DND-41 (cell line): ENCODE data around the gene ACTG1.

ENCODE experiments used
- ATAC-seq: fragments of 200-7000 bp; cut with Tn5 transposase; 3 replicates; pipeline ENCODE4 v1.9.1; 2021; ENCODE audit warnings: low read depth; ENCODE audit not compliant: insufficient read depth
- DNase-seq: peaks from one replicate; pipeline ENCODE4 v3.0.0-alpha.2; 2020
- H2AFZ ChIP-seq: 2 replicates; pipeline ENCODE4 v1.6.0; 2012; ENCODE audit warnings: low read depth, low read length
- H3K27ac ChIP-seq: 2 replicates; pipeline ENCODE4 v1.5.1; 2012; ENCODE audit warnings: low read length, inconsistent platforms
- H3K27me3 ChIP-seq: fragments of 200-600 bp; sonication (generic); 2 replicates; pipeline ENCODE4 v1.6.0; 2012; ENCODE audit warnings: low read length, mild to moderate bottlenecking, inconsistent platforms; ENCODE audit not compliant: insufficient read depth, poor library complexity
- H3K36me3 ChIP-seq: 2 replicates; pipeline ENCODE4 v1.5.1; 2012; ENCODE audit warnings: low read length, inconsistent platforms; ENCODE audit not compliant: insufficient read depth
- H3K4me1 ChIP-seq: 2 replicates; pipeline ENCODE4 v1.5.1; 2012; ENCODE audit warnings: mild to moderate bottlenecking, low read length; ENCODE audit not compliant: insufficient read depth
- H3K4me2 ChIP-seq: 2 replicates; pipeline ENCODE4 v1.6.0; 2012; ENCODE audit warnings: mild to moderate bottlenecking, moderate library complexity, low read length, inconsistent platforms; ENCODE audit not compliant: insufficient read depth
- H3K4me3 ChIP-seq, 2 experiments: fragments of 200-600 bp in 1 of 2; shearing (Covaris generic) in 1 of 2; 2 replicates each; pipeline ENCODE4 v1.5.1; 2012 to 2016; ENCODE audit warnings: inconsistent platforms in 2 of 2, low read length in 2 of 2, mild to moderate bottlenecking in 2 of 2, low read depth in 1 of 2, moderate library complexity in 1 of 2
- H3K79me2 ChIP-seq: 2 replicates; pipeline ENCODE4 v1.6.0; 2012; ENCODE audit warnings: low read length, inconsistent platforms; ENCODE audit not compliant: insufficient read depth
- H3K9ac ChIP-seq: 2 replicates; pipeline ENCODE4 v1.6.0; 2012; ENCODE audit warnings: low read depth, mild to moderate bottlenecking, inconsistent platforms, low read length, moderate library complexity
- H3K9me3 ChIP-seq: 2 replicates; pipeline ENCODE4 v1.5.1; 2012; ENCODE audit warnings: low read length, moderate library complexity, mild to moderate bottlenecking, inconsistent platforms; ENCODE audit not compliant: insufficient read depth, severe bottlenecking
- H4K20me1 ChIP-seq: 2 replicates; pipeline ENCODE4 v1.6.0; 2012; ENCODE audit warnings: low read length; ENCODE audit not compliant: insufficient read depth
- CTCF ChIP-seq: IDR thresholded peaks from 2 replicates; pipeline ENCODE4 v1.5.1; 2012; ENCODE audit warnings: borderline replicate concordance, low read length, moderate library complexity, mild to moderate bottlenecking; ENCODE audit not compliant: poor library complexity, severe bottlenecking; ENCODE audit errors: extremely low read depth
- EZH2 ChIP-seq: IDR thresholded peaks from 3 replicates; pipeline ENCODE4 v1.6.1; 2012; ENCODE audit warnings: borderline replicate concordance, low read depth, mild to moderate bottlenecking, moderate library complexity, low read length, inconsistent platforms; ENCODE audit not compliant: severe bottlenecking

ACTG1 gene

GRCh38 chr17:81520021-81520901, 7.7 kb upstream of the ACTG1 start:
- DNase-seq: no peak
- H3K27ac ChIP-seq: no peak overlapping the region

DNA sequence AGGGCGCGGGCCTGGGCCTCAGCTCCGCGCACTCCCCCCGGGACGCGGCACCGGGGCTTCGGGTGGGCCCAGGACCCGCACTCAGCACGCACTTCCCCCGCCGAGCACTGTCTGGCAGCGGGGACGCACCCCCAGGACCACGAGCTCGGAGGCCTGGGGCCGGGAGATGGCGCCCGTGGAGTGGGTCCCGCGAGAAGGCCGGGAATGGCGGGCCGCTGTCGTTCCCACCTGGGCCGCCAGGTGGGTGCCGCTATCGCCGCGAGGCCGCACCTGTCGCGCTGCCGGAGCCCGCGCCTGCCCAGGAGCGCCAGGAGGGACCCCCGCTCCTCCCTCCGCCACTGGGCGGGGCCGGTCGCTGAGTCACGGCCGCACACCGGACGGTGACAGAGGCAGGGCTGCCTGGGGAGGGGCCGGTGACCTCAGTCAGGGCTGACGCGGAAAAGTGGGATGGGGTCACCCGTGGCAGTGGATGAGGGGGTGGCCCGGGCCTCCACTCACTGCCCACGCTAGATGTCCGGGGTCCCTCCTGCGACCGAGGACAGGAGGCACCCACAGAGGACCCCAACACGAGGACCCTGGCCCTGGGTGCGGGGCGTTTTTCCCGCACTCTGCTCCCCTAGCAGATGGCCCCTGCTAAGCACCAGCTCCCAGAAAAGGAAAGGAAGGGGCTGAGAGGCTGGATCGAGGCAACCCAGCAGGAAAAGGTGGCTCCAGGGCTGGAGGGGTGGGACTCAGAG, 6.9 kb upstream of the ACTG1 start:
- Histone ChIP-seq H3K27ac (no peak overlapping the region), H3K9ac (no peak overlapping the region)
- ATAC-seq: no peak

More at GRCh38 chr17:81520021-81520901, 7.7 kb upstream of the ACTG1 start:
- H3K27me3 ChIP-seq: no peaks in the 10 kb centered on the region
- peaks cover 19% of the 10 kb centered on the region for H3K79me2 ChIP-seq
- no peak overlapping the region for H2AFZ ChIP-seq
- no peaks in the 10 kb centered on the region for H3K9me3 ChIP-seq
- no peak for ATAC-seq
- TF ChIP-seq CTCF (no peak), EZH2 (no peak)
- H3K9ac ChIP-seq: no peak overlapping the region
- H4K20me1 ChIP-seq: peaks cover 38% of the 10 kb centered on the region
- peaks cover 21% of the 10 kb centered on the region for H3K4me1 ChIP-seq
- H3K4me2 ChIP-seq: no peak overlapping the region
- H3K36me3 ChIP-seq: no peaks in the 10 kb centered on the region; the same call in 1 of the 2 replicates
- no peak overlapping the region for H3K4me3 ChIP-seq

GRCh38 chr17:81518785-81519283, 6.2 kb upstream of the ACTG1 start:
- peaks cover 23% of the 10 kb centered on the region for H3K4me1 ChIP-seq

More for the DNA sequence above, 6.9 kb upstream of the ACTG1 start:
- Histone ChIP-seq H3K36me3 (no peaks in the 10 kb centered on the region; the same call in 1 of the 2 replicates), H2AFZ (no peak overlapping the region), H3K4me2 (no peak overlapping the region), H3K9me3 (no peaks in the 10 kb centered on the region), H3K4me3 (no peak overlapping the region), H4K20me1 (peaks cover 35% of the 10 kb centered on the region), H3K79me2 (peaks cover 26% of the 10 kb centered on the region), H3K4me1 (peaks cover 23% of the 10 kb centered on the region), H3K27me3 (no peaks in the 10 kb centered on the region)
- TF ChIP-seq CTCF (no peak), EZH2 (no peak)
- DNase-seq: no peak

More at GRCh38 chr17:81518785-81519283, 6.2 kb upstream of the ACTG1 start:
- Histone ChIP-seq H3K79me2 (peaks cover 32% of the 10 kb centered on the region), H3K36me3 (no peaks in the 10 kb centered on the region; the same call in 1 of the 2 replicates), H3K27me3 (no peaks in the 10 kb centered on the region), H3K27ac (no peak overlapping the region), H3K9me3 (no peaks in the 10 kb centered on the region), H2AFZ (no peak overlapping the region), H3K4me2 (no peak overlapping the region), H4K20me1 (peaks cover 33% of the 10 kb centered on the region), H3K9ac (no peak overlapping the region), H3K4me3 (no peak overlapping the region)
- ATAC-seq (no peak), DNase-seq (no peak)
- TF ChIP-seq EZH2: no peak
- TF ChIP-seq CTCF: no peak
